Upper lobe of left lung (tissue), 4 donors: ENCODE measurements around the gene NR3C1.

Source experiments
- CTCF ChIP-seq, 6 experiments: fragments of 450-650 bp in 4 of 6; fragments of 200-600 bp in 2 of 6; sonication (generic) in 2 of 6; IDR thresholded peaks; one replicate each; pipeline ENCODE4 v1.5.1; 2016 to 2019; ENCODE audit warnings: antibody characterized with exemption in 6 of 6
- EP300 ChIP-seq, 4 donors: sonication (generic); formaldehyde crosslinking; IDR thresholded peaks; one replicate each; pipeline ENCODE4 v1.5.1; 2017; ENCODE audit warnings: antibody characterized with exemption in 4 of 4, control low read depth in 2 of 4
- POLR2A ChIP-seq, 4 donors: fragments of 450-650 bp; IDR thresholded peaks; one replicate each; pipeline ENCODE4 v1.5.1; 2016 to 2017; ENCODE audit warnings: antibody characterized with exemption in 4 of 4, mild to moderate bottlenecking in 2 of 4
- POLR2AphosphoS5 ChIP-seq, 2 donors: sonication (generic); formaldehyde crosslinking; IDR thresholded peaks; one replicate each; pipeline ENCODE4 v1.5.1; 2017; ENCODE audit warnings: antibody characterized with exemption in 2 of 2

- TF ChIP-seq CTCF (IDR thresholded peaks at IDR 0.05): no peak
- TF ChIP-seq POLR2A (IDR thresholded peaks at IDR 0.05): no peak
- peak in 1 of 2 donors; percentile 4 for TF ChIP-seq POLR2AphosphoS5 (IDR thresholded peaks at IDR 0.05)
- TF ChIP-seq EP300 (IDR thresholded peaks at IDR 0.05): no peak
Measured at GRCh38 chr5:143404416-143405062, 1.1 kb upstream of the NR3C1 start.
